OCI-LY1 (cell line): ENCODE results near the gene HOXD9.

ENCODE experiments used
- CTCF ChIP-seq: fragments of 200-600 bp; sonication (generic), shearing (Covaris generic); IDR thresholded peaks from 2 replicates; pipeline ENCODE4 v1.5.1; 2017; ENCODE audit warnings: mild to moderate bottlenecking, antibody characterized with exemption, low read length, moderate library complexity, mixed read lengths
- EZH2 ChIP-seq: fragments of 200-600 bp; sonication (generic), shearing (Covaris generic); IDR thresholded peaks from 2 replicates; pipeline ENCODE4 v1.8.0; 2017; ENCODE audit warnings: borderline replicate concordance, mixed run types, mild to moderate bottlenecking, antibody characterized with exemption, low read length, moderate library complexity, mixed read lengths

GRCh38 chr2:176157499-176158185 lies 35.1 kb downstream of the HOXD9 start:
- TF ChIP-seq EZH2 (no peak), CTCF (no peak)
